Right atrium auricular region (tissue), 2 donors: ENCODE data around the gene DLG2. TPM values are rescaled to one million over a fixed set of nuclear protein-coding genes. Genes with fewer than 3 reads are reported as not detected.

Source experiments
- DNase-seq: peaks from one replicate; pipeline ENCODE4 v3.0.0-alpha.2; 2019; ENCODE audit warnings: low spot score
- H3K27ac ChIP-seq, 2 donors: fragments of 200-600 bp; sonication (generic); 1 replicate in 1 of 2; 2 replicates in 1 of 2; pipeline ENCODE4 v1.5.1; 2016 to 2019
- H3K27me3 ChIP-seq, 2 donors: fragments of 200-600 bp; sonication (generic); one replicate each; pipeline versions ENCODE4 v1.5.1 to v1.6.0; 2017 to 2019
- H3K36me3 ChIP-seq: fragments of 200-600 bp; sonication (generic); one replicate; pipeline ENCODE4 v1.5.1; 2016
- H3K4me1 ChIP-seq, 2 donors: fragments of 200-600 bp; sonication (generic); one replicate each; pipeline versions ENCODE4 v1.5.1 to v1.6.0; 2017 to 2019
- H3K4me3 ChIP-seq, 2 donors: fragments of 200-600 bp; sonication (generic); 1 replicate in 1 of 2; 2 replicates in 1 of 2; pipeline ENCODE4 v1.5.1; 2017 to 2019; ENCODE audit warnings: mild to moderate bottlenecking in 1 of 2, moderate library complexity in 1 of 2
- H3K9me3 ChIP-seq, 2 donors: fragments of 200-600 bp; sonication (generic); one replicate each; pipeline ENCODE4 v1.5.1; 2019
- CTCF ChIP-seq, 2 donors: fragments of 200-600 bp; sonication (generic); IDR thresholded peaks; one replicate each; pipeline ENCODE4 v1.5.1; 2019; ENCODE audit warnings: antibody characterized with exemption in 2 of 2
- total RNA-seq, 2 donors: library from RNA; depleted of rRNA; stranded (reverse); fragments of >200 nt; gene quantifications; one replicate each; pipeline ENCODE4 v1.1.0, GENCODE V29; 2016

DLG2 gene
- total RNA-seq, 2 donors from 2014 or later: 6.6 to 6.7 TPM

- Histone ChIP-seq H3K27me3 (no peaks in the 10 kb centered on the region), H3K27ac (peak overlapping the region in 1 of 2 donors; percentile 75), H3K4me1 (peaks cover 0 to 19% of the 10 kb centered on the region in 2 donors), H3K9me3 (no peaks in the 10 kb centered on the region), H3K4me3 (peak overlapping the region in 1 of 2 donors; percentile 41), H3K36me3 (no peaks in the 10 kb centered on the region)
- DNase-seq: no peak
- no peak for TF ChIP-seq CTCF (IDR thresholded peaks at IDR 0.05)
These were observed 1901.4 kb downstream of the DLG2 start for GRCh38 chr11:83725728-83726127.

DNA sequence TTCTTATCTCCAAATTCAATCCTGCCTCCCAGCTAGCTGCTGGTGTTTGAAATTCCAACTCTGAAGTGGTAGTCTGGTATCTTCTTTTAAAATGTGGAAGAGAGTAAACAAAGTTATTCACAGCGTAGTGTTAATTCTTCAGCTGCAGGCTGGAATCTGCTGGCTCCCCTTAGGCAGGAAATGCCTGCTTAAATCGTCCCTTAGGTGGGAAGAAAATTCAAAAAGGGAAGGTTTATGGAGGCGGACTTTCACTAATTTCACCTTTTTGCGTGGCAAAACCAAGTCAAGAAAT, 1901.9 kb downstream of the DLG2 start:
- peak overlapping the region in 1 of 2 donors; percentile 75 for H3K27ac ChIP-seq
- H3K4me3 ChIP-seq: peak overlapping the region; percentile 37 to 41
- H3K9me3 ChIP-seq: no peaks in the 10 kb centered on the region
- TF ChIP-seq CTCF (IDR thresholded peaks at IDR 0.05): no peak
- H3K27me3 ChIP-seq: no peaks in the 10 kb centered on the region
- DNase-seq: no peak
- H3K4me1 ChIP-seq: peaks cover 0 to 19% of the 10 kb centered on the region in 2 donors
- H3K36me3 ChIP-seq: no peaks in the 10 kb centered on the region

GRCh38 chr11:83723999-83724398, 1903.1 kb downstream of the DLG2 start:
- peaks cover 0 to 19% of the 10 kb centered on the region in 2 donors for H3K4me1 ChIP-seq
- H3K4me3 ChIP-seq: peak overlapping the region; percentile 37 to 41
- H3K27ac ChIP-seq: peak overlapping the region; percentile 6 to 75
- no peaks in the 10 kb centered on the region for H3K27me3 ChIP-seq
- DNase-seq: no peak
- H3K36me3 ChIP-seq: no peaks in the 10 kb centered on the region
- peak; percentile 40 to 68 for TF ChIP-seq CTCF (IDR thresholded peaks at IDR 0.05)
- H3K9me3 ChIP-seq: no peaks in the 10 kb centered on the region

GRCh38 chr11:83722392-83723119, 1904.6 kb downstream of the DLG2 start:
- H3K4me1 ChIP-seq: peaks cover 0 to 19% of the 10 kb centered on the region in 2 donors
- no peaks in the 10 kb centered on the region for H3K27me3 ChIP-seq
- H3K9me3 ChIP-seq: no peaks in the 10 kb centered on the region
- no peak for TF ChIP-seq CTCF (IDR thresholded peaks at IDR 0.05)
- no peak overlapping the region for H3K27ac ChIP-seq
- no peak overlapping the region for H3K4me3 ChIP-seq
- no peaks in the 10 kb centered on the region for H3K36me3 ChIP-seq
- no peak for DNase-seq

- Histone ChIP-seq H3K4me1 (peaks cover 0 to 19% of the 10 kb centered on the region in 2 donors), H3K9me3 (no peaks in the 10 kb centered on the region), H3K27ac (no peak overlapping the region), H3K36me3 (no peaks in the 10 kb centered on the region), H3K27me3 (no peaks in the 10 kb centered on the region), H3K4me3 (no peak overlapping the region)
- no peak for TF ChIP-seq CTCF (IDR thresholded peaks at IDR 0.05)
- no peak for DNase-seq
These were observed 1905.9 kb downstream of the DLG2 start for GRCh38 chr11:83721263-83721662.

- Histone ChIP-seq H3K27ac (no peak overlapping the region), H3K9me3 (no peaks in the 10 kb centered on the region), H3K4me1 (peaks cover 0 to 16% of the 10 kb centered on the region in 2 donors), H3K27me3 (no peaks in the 10 kb centered on the region), H3K36me3 (no peaks in the 10 kb centered on the region), H3K4me3 (no peak overlapping the region)
- TF ChIP-seq CTCF (IDR thresholded peaks at IDR 0.05): no peak
- no peak for DNase-seq
These were observed 1906.5 kb downstream of the DLG2 start for GRCh38 chr11:83720675-83721074.
